Measurements from ENCODE around the gene CELSR1.

The CELSR1 gene

GRCh38 chr22:46410291-46410808 is 127.1 kb downstream of the CELSR1 start:
- no peaks in the 10 kb centered on the region for H3K27me3 ChIP-seq (ENCODE audit: insufficient read depth, low read length)

GRCh38 chr22:46409631-46410210 is 127.7 kb downstream of the CELSR1 start:
- no peak overlapping the region for H2AK5ac ChIP-seq (ENCODE audit: low read length)
- no CpG with 5 or more reads among the region's 37 CpGs for WGBS (ENCODE audit: extremely low coverage, insufficient coverage, insufficient read length)
- no peak for DNase-seq
- peaks cover 9 to 11% of the 10 kb centered on the region in 2 experiments for H3K36me3 ChIP-seq (ENCODE audit: control insufficient read depth in 1 of 2, insufficient read depth in 2 of 2, low read length in 2 of 2)
- no peaks in the 10 kb centered on the region for H3K79me2 ChIP-seq (ENCODE audit: control insufficient read depth, insufficient read depth, low read length, poor library complexity)
- no peak overlapping the region for H3K18ac ChIP-seq (ENCODE audit: low read length)
- H4K91ac ChIP-seq (ENCODE audit: low read depth, low read length): no peak overlapping the region
- H2BK12ac ChIP-seq (ENCODE audit: low read length): no peak overlapping the region
- H3K14ac ChIP-seq (ENCODE audit: low read length): no peak overlapping the region
- no peaks in the 10 kb centered on the region for H3K9me3 ChIP-seq (ENCODE audit: insufficient read depth, low read depth, low read length)
- H3K4ac ChIP-seq (ENCODE audit: low read depth, low read length): no peak overlapping the region
- no peaks in the 10 kb centered on the region for H3K79me1 ChIP-seq (ENCODE audit: low read length)
- H3K4me2 ChIP-seq (ENCODE audit: low read length): no peak overlapping the region
- no peak overlapping the region for H2BK120ac ChIP-seq (ENCODE audit: insufficient read depth, low read length, poor library complexity)
- no peaks in the 10 kb centered on the region for H3K27me3 ChIP-seq (ENCODE audit: insufficient read depth, low read length)
- no peak overlapping the region for H3K27ac ChIP-seq (ENCODE audit: low read depth, low read length)
- no peak overlapping the region for H3K9ac ChIP-seq (ENCODE audit: low read length)
- no peaks in the 10 kb centered on the region for H3K4me1 ChIP-seq (ENCODE audit: control insufficient read depth in 1 of 2, insufficient read depth in 2 of 2, low read length in 2 of 2)
- no peak overlapping the region for H4K8ac ChIP-seq (ENCODE audit: low read depth, low read length)
- H3K4me3 ChIP-seq (ENCODE audit: low read depth, low read length): peak overlapping the region; percentile 5
- no peak overlapping the region for H2BK5ac ChIP-seq (ENCODE audit: low read depth, low read length, poor library complexity)
- no peak overlapping the region for H2AFZ ChIP-seq (ENCODE audit: insufficient read depth, low read length, poor library complexity)
- H4K12ac ChIP-seq (ENCODE audit: low read depth, low read length): no peak overlapping the region
- no peak overlapping the region for H3K23ac ChIP-seq (ENCODE audit: low read length)

More at GRCh38 chr22:46410291-46410808, 127.1 kb downstream of the CELSR1 start:
- Histone ChIP-seq H3K36me3 (ENCODE audit: control insufficient read depth in 1 of 2, insufficient read depth in 2 of 2, low read length in 2 of 2) (peaks cover 9 to 11% of the 10 kb centered on the region in 2 experiments), H2BK12ac (ENCODE audit: low read length) (no peak overlapping the region), H2BK120ac (ENCODE audit: insufficient read depth, low read length, poor library complexity) (no peak overlapping the region), H3K79me1 (ENCODE audit: low read length) (no peaks in the 10 kb centered on the region), H3K9ac (ENCODE audit: low read length) (no peak overlapping the region), H3K4me3 (ENCODE audit: low read depth, low read length) (peak overlapping the region; percentile 5), H3K9me3 (ENCODE audit: insufficient read depth, low read depth, low read length) (no peaks in the 10 kb centered on the region), H4K12ac (ENCODE audit: low read depth, low read length) (no peak overlapping the region), H3K14ac (ENCODE audit: low read length) (no peak overlapping the region), H2BK5ac (ENCODE audit: low read depth, low read length, poor library complexity) (no peak overlapping the region), H3K23ac (ENCODE audit: low read length) (no peak overlapping the region), H4K91ac (ENCODE audit: low read depth, low read length) (no peak overlapping the region), H3K4me1 (ENCODE audit: control insufficient read depth in 1 of 2, insufficient read depth in 2 of 2, low read length in 2 of 2) (no peaks in the 10 kb centered on the region), H3K4me2 (ENCODE audit: low read length) (no peak overlapping the region), H2AFZ (ENCODE audit: insufficient read depth, low read length, poor library complexity) (no peak overlapping the region), H3K79me2 (ENCODE audit: control insufficient read depth, insufficient read depth, low read length, poor library complexity) (no peaks in the 10 kb centered on the region), H3K4ac (ENCODE audit: low read depth, low read length) (no peak overlapping the region), H3K18ac (ENCODE audit: low read length) (no peak overlapping the region), H2AK5ac (ENCODE audit: low read length) (no peak overlapping the region), H3K27ac (ENCODE audit: low read depth, low read length) (no peak overlapping the region), H4K8ac (ENCODE audit: low read depth, low read length) (no peak overlapping the region)
- WGBS (ENCODE audit: extremely low coverage, insufficient coverage, insufficient read length): no CpG with 5 or more reads among the region's 28 CpGs
- no peak for DNase-seq

- Histone ChIP-seq H3K79me1 (ENCODE audit: low read length) (no peaks in the 10 kb centered on the region), H4K91ac (ENCODE audit: low read depth, low read length) (no peak overlapping the region), H3K4me2 (ENCODE audit: low read length) (no peak overlapping the region), H3K27ac (ENCODE audit: low read depth, low read length) (no peak overlapping the region), H2BK12ac (ENCODE audit: low read length) (no peak overlapping the region), H3K36me3 (ENCODE audit: control insufficient read depth in 1 of 2, insufficient read depth in 2 of 2, low read length in 2 of 2) (peaks cover 9 to 11% of the 10 kb centered on the region in 2 experiments), H3K4me1 (ENCODE audit: control insufficient read depth in 1 of 2, insufficient read depth in 2 of 2, low read length in 2 of 2) (no peaks in the 10 kb centered on the region), H4K12ac (ENCODE audit: low read depth, low read length) (no peak overlapping the region), H3K4me3 (ENCODE audit: low read depth, low read length) (no peak overlapping the region), H4K8ac (ENCODE audit: low read depth, low read length) (no peak overlapping the region), H3K4ac (ENCODE audit: low read depth, low read length) (no peak overlapping the region), H2BK5ac (ENCODE audit: low read depth, low read length, poor library complexity) (no peak overlapping the region), H3K27me3 (ENCODE audit: insufficient read depth, low read length) (no peaks in the 10 kb centered on the region), H3K14ac (ENCODE audit: low read length) (no peak overlapping the region), H2AK5ac (ENCODE audit: low read length) (no peak overlapping the region), H3K23ac (ENCODE audit: low read length) (no peak overlapping the region), H3K79me2 (ENCODE audit: control insufficient read depth, insufficient read depth, low read length, poor library complexity) (no peaks in the 10 kb centered on the region), H3K9me3 (ENCODE audit: insufficient read depth, low read depth, low read length) (no peaks in the 10 kb centered on the region), H2AFZ (ENCODE audit: insufficient read depth, low read length, poor library complexity) (no peak overlapping the region), H3K18ac (ENCODE audit: low read length) (no peak overlapping the region), H2BK120ac (ENCODE audit: insufficient read depth, low read length, poor library complexity) (no peak overlapping the region), H3K9ac (ENCODE audit: low read length) (no peak overlapping the region)
- no CpG with 5 or more reads among the region's 41 CpGs for WGBS (ENCODE audit: extremely low coverage, insufficient coverage, insufficient read length)
- DNase-seq: peak; percentile 72 to 74
These were observed 128.6 kb downstream of the CELSR1 start for GRCh38 chr22:46408568-46409506.

DNA sequence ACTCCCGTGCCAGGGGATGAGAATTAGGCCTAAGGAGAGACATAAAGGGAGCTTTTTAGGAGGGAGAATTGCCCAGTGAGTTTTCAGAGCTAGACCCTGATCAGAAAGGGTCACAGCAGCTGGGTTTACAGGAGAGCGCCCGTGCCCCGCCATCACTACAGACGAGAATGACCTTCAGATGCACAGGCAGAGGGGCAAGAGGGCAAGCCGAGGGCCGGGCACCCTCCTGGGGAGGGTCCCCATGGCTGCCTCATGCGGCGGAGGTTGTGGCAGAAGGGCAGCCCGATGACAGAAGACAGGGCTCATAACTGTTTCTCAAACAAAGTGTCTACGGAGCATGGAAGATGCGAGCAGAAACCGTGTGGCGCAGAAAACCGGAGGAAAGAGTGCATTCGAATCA is 129.7 kb downstream of the CELSR1 start:
- Histone ChIP-seq H3K27me3 (ENCODE audit: insufficient read depth, low read length) (no peaks in the 10 kb centered on the region), H2AFZ (ENCODE audit: insufficient read depth, low read length, poor library complexity) (no peak overlapping the region)
- WGBS (ENCODE audit: extremely low coverage, insufficient coverage, insufficient read length): no CpG with 5 or more reads among the region's 16 CpGs

More for the DNA sequence above, 129.7 kb downstream of the CELSR1 start:
- H4K91ac ChIP-seq (ENCODE audit: low read depth, low read length): no peak overlapping the region
- H3K79me2 ChIP-seq (ENCODE audit: control insufficient read depth, insufficient read depth, low read length, poor library complexity): no peaks in the 10 kb centered on the region
- H3K23ac ChIP-seq (ENCODE audit: low read length): no peak overlapping the region
- no peak overlapping the region for H3K27ac ChIP-seq (ENCODE audit: low read depth, low read length)
- H3K4me1 ChIP-seq (ENCODE audit: control insufficient read depth in 1 of 2, insufficient read depth in 2 of 2, low read length in 2 of 2): no peaks in the 10 kb centered on the region
- H3K9me3 ChIP-seq (ENCODE audit: insufficient read depth, low read depth, low read length): no peaks in the 10 kb centered on the region
- H3K36me3 ChIP-seq (ENCODE audit: control insufficient read depth in 1 of 2, insufficient read depth in 2 of 2, low read length in 2 of 2): peaks cover 9 to 11% of the 10 kb centered on the region in 2 experiments
- H2AK5ac ChIP-seq (ENCODE audit: low read length): no peak overlapping the region
- H3K4me3 ChIP-seq (ENCODE audit: low read depth, low read length): no peak overlapping the region
- H2BK5ac ChIP-seq (ENCODE audit: low read depth, low read length, poor library complexity): no peak overlapping the region
- H2BK12ac ChIP-seq (ENCODE audit: low read length): no peak overlapping the region
- H3K9ac ChIP-seq (ENCODE audit: low read length): no peak overlapping the region
- DNase-seq: no peak
- H3K4ac ChIP-seq (ENCODE audit: low read depth, low read length): no peak overlapping the region
- no peak overlapping the region for H3K14ac ChIP-seq (ENCODE audit: low read length)
- no peak overlapping the region for H4K12ac ChIP-seq (ENCODE audit: low read depth, low read length)
- no peak overlapping the region for H2BK120ac ChIP-seq (ENCODE audit: insufficient read depth, low read length, poor library complexity)
- H3K18ac ChIP-seq (ENCODE audit: low read length): no peak overlapping the region
- H4K8ac ChIP-seq (ENCODE audit: low read depth, low read length): no peak overlapping the region
- H3K4me2 ChIP-seq (ENCODE audit: low read length): no peak overlapping the region
- H3K79me1 ChIP-seq (ENCODE audit: low read length): no peaks in the 10 kb centered on the region

Data from trophoblast cell (in vitro differentiated cells and primary cell).